ENCODE measurements around the gene WNT2. TPM values are rescaled to one million over a fixed set of nuclear protein-coding genes. Genes with fewer than 3 reads are reported as not detected.
A peak's percentile ranks its signal among the peaks of the same experiment; 100 is the strongest.

Gene WNT2
- under 1 TPM in 2 of 4 donors, not detected in 2; 0.04 to 0.61 TPM for polyA plus RNA-seq
- long read RNA-seq, donor 1, partial matches to known transcripts, result 0 of 1 reads
- long read RNA-seq, donor 1, other reads (novel, unspliced or antisense), result 0 of 1 reads
- long read RNA-seq, donor 2, result 0 reads
- long read RNA-seq, donor 3, result 0 reads
- long read RNA-seq, donor 4, result 0 reads
- long read RNA-seq, donor 5, result 0 reads
- long read RNA-seq, donor 6, result 0 reads
- long read RNA-seq, donor 7, partial matches to known transcripts, result 0 of 1 reads
- long read RNA-seq, donor 7, other reads (novel, unspliced or antisense), result 0 of 1 reads
- long read RNA-seq, donor 8, partial matches to known transcripts, result 0 of 2 reads
- long read RNA-seq, donor 8, other reads (novel, unspliced or antisense), result 0 of 2 reads
- long read RNA-seq, donor 9, result 0 reads
- long read RNA-seq, donor 10, partial matches to known transcripts, result 0 of 1 reads
- long read RNA-seq, donor 10, other reads (novel, unspliced or antisense), result 0 of 1 reads

- no peaks in the 10 kb centered on the region for H3K36me3 ChIP-seq (ENCODE audit: control insufficient read depth in 3 of 3, insufficient read depth in 2 of 3, low read depth in 1 of 3, low read length in 3 of 3)
- peaks cover 0 to 2% of the 10 kb centered on the region in 2 donors for H3K9me3 ChIP-seq (ENCODE audit: control insufficient read depth in 2 of 2, insufficient read depth in 1 of 2, low read depth in 1 of 2, low read length in 1 of 2)
- FAIRE-seq (no peak), DNase-seq (peak in 1 of 2 donors; percentile 35)
- H3K4me1 ChIP-seq (ENCODE audit: control insufficient read depth in 3 of 3, insufficient read depth in 2 of 3, low read depth in 1 of 3, low read length in 2 of 3), result peaks cover 2 to 8% (median 2%) of the 10 kb centered on the region in 3 donors
- peaks cover 11 to 67% (median 30%) of the 10 kb centered on the region in 3 donors for H3K27me3 ChIP-seq (ENCODE audit: control insufficient read depth in 3 of 3, insufficient read depth in 3 of 3, low read length in 3 of 3)
- 1 to 4% (median 2%) methylated on average over 58 to 60 of the region's 60 CpGs for WGBS, 3 donors
- H3K4me3 ChIP-seq (ENCODE audit: low read depth in 1 of 3, low read length in 3 of 3), result peak within 1 kb of the TSS in 2 of 3 donors; percentile 16 to 33
- H3K27ac ChIP-seq (ENCODE audit: low read depth in 1 of 3, low read length in 2 of 3), result no peak within 1 kb of the TSS
Measured at GRCh38 chr7:117322741-117323304, at the start of gene WNT2. TSS of gene WNT2 (minus strand) at chr7:117323058. CDS start at chr7:117322989, 69 bp downstream.

- H3K27ac ChIP-seq (ENCODE audit: low read depth in 1 of 3, low read length in 2 of 3), result no peak overlapping the region
- 92 to 100% (median 95%) methylated on average over 1 of the region's 1 CpG for WGBS, 3 donors
- FAIRE-seq (no peak), DNase-seq (no peak)
- H3K27me3 ChIP-seq (ENCODE audit: control insufficient read depth in 3 of 3, insufficient read depth in 3 of 3, low read length in 3 of 3), result no peaks in the 10 kb centered on the region
- H3K4me3 ChIP-seq (ENCODE audit: low read depth in 1 of 3, low read length in 3 of 3), result no peak overlapping the region
- H3K9me3 ChIP-seq (ENCODE audit: control insufficient read depth in 2 of 2, insufficient read depth in 1 of 2, low read depth in 1 of 2, low read length in 1 of 2), result no peaks in the 10 kb centered on the region
- H3K36me3 ChIP-seq (ENCODE audit: control insufficient read depth in 3 of 3, insufficient read depth in 2 of 3, low read depth in 1 of 3, low read length in 3 of 3), result no peaks in the 10 kb centered on the region
- H3K4me1 ChIP-seq (ENCODE audit: control insufficient read depth in 3 of 3, insufficient read depth in 2 of 3, low read depth in 1 of 3, low read length in 2 of 3), result no peaks in the 10 kb centered on the region
Measured at GRCh38 chr7:117372073-117372472, 49.2 kb upstream of the WNT2 start.

GRCh38 chr7:117364339-117365080 lies 41.7 kb upstream of the WNT2 start:
- FAIRE-seq (no peak), DNase-seq (no peak)
- no peaks in the 10 kb centered on the region for H3K36me3 ChIP-seq (ENCODE audit: control insufficient read depth in 3 of 3, insufficient read depth in 2 of 3, low read depth in 1 of 3, low read length in 3 of 3)
- H3K4me1 ChIP-seq (ENCODE audit: control insufficient read depth in 3 of 3, insufficient read depth in 2 of 3, low read depth in 1 of 3, low read length in 2 of 3), result no peaks in the 10 kb centered on the region
- H3K27me3 ChIP-seq (ENCODE audit: control insufficient read depth in 3 of 3, insufficient read depth in 3 of 3, low read length in 3 of 3), result no peaks in the 10 kb centered on the region
- H3K4me3 ChIP-seq (ENCODE audit: low read depth in 1 of 3, low read length in 3 of 3), result no peak overlapping the region
- H3K27ac ChIP-seq (ENCODE audit: low read depth in 1 of 3, low read length in 2 of 3), result no peak overlapping the region
- H3K9me3 ChIP-seq (ENCODE audit: control insufficient read depth in 2 of 2, insufficient read depth in 1 of 2, low read depth in 1 of 2, low read length in 1 of 2), result no peaks in the 10 kb centered on the region

- no peaks in the 10 kb centered on the region for H3K9me3 ChIP-seq (ENCODE audit: control insufficient read depth in 2 of 2, insufficient read depth in 1 of 2, low read depth in 1 of 2, low read length in 1 of 2)
- no peak overlapping the region for H3K4me3 ChIP-seq (ENCODE audit: low read depth in 1 of 3, low read length in 3 of 3)
- H3K27me3 ChIP-seq (ENCODE audit: control insufficient read depth in 3 of 3, insufficient read depth in 3 of 3, low read length in 3 of 3), result no peaks in the 10 kb centered on the region
- no peaks in the 10 kb centered on the region for H3K4me1 ChIP-seq (ENCODE audit: control insufficient read depth in 3 of 3, insufficient read depth in 2 of 3, low read depth in 1 of 3, low read length in 2 of 3)
- no peaks in the 10 kb centered on the region for H3K36me3 ChIP-seq (ENCODE audit: control insufficient read depth in 3 of 3, insufficient read depth in 2 of 3, low read depth in 1 of 3, low read length in 3 of 3)
- FAIRE-seq, result no peak
- DNase-seq, result no peak
- no peak overlapping the region for H3K27ac ChIP-seq (ENCODE audit: low read depth in 1 of 3, low read length in 2 of 3)
Measured at GRCh38 chr7:117362294-117362888, 39.5 kb upstream of the WNT2 start.

- FAIRE-seq, result no peak
- Histone ChIP-seq H3K4me1 (ENCODE audit: control insufficient read depth in 3 of 3, insufficient read depth in 2 of 3, low read depth in 1 of 3, low read length in 2 of 3) (no peaks in the 10 kb centered on the region), H3K4me3 (ENCODE audit: low read depth in 1 of 3, low read length in 3 of 3) (no peak overlapping the region), H3K9me3 (ENCODE audit: control insufficient read depth in 2 of 2, insufficient read depth in 1 of 2, low read depth in 1 of 2, low read length in 1 of 2) (no peaks in the 10 kb centered on the region), H3K36me3 (ENCODE audit: control insufficient read depth in 3 of 3, insufficient read depth in 2 of 3, low read depth in 1 of 3, low read length in 3 of 3) (no peaks in the 10 kb centered on the region), H3K27ac (ENCODE audit: low read depth in 1 of 3, low read length in 2 of 3) (no peak overlapping the region), H3K27me3 (ENCODE audit: control insufficient read depth in 3 of 3, insufficient read depth in 3 of 3, low read length in 3 of 3) (peaks cover 0 to 3% (median 0%) of the 10 kb centered on the region in 3 donors)
- DNase-seq, result peak in 1 of 2 donors; percentile 13
- WGBS, 3 donors, result 6 to 58% (median 30%) methylated on average over 1 of the region's 1 CpG
Measured at GRCh38 chr7:117350027-117350426, 27.2 kb upstream of the WNT2 start.

GRCh38 chr7:117349570-117349969 lies 26.7 kb upstream of the WNT2 start:
- H3K4me1 ChIP-seq (ENCODE audit: control insufficient read depth in 3 of 3, insufficient read depth in 2 of 3, low read depth in 1 of 3, low read length in 2 of 3), result no peaks in the 10 kb centered on the region
- no peaks in the 10 kb centered on the region for H3K9me3 ChIP-seq (ENCODE audit: control insufficient read depth in 2 of 2, insufficient read depth in 1 of 2, low read depth in 1 of 2, low read length in 1 of 2)
- no peaks in the 10 kb centered on the region for H3K36me3 ChIP-seq (ENCODE audit: control insufficient read depth in 3 of 3, insufficient read depth in 2 of 3, low read depth in 1 of 3, low read length in 3 of 3)
- H3K4me3 ChIP-seq (ENCODE audit: low read depth in 1 of 3, low read length in 3 of 3), result no peak overlapping the region
- 87 to 90% (median 90%) methylated on average over 2 of the region's 2 CpGs for WGBS, 3 donors
- FAIRE-seq (no peak), DNase-seq (no peak)
- peaks cover 0 to 3% (median 0%) of the 10 kb centered on the region in 3 donors for H3K27me3 ChIP-seq (ENCODE audit: control insufficient read depth in 3 of 3, insufficient read depth in 3 of 3, low read length in 3 of 3)
- H3K27ac ChIP-seq (ENCODE audit: low read depth in 1 of 3, low read length in 2 of 3), result no peak overlapping the region

- Histone ChIP-seq H3K27ac (ENCODE audit: low read depth in 1 of 3, low read length in 2 of 3) (no peak overlapping the region), H3K27me3 (ENCODE audit: control insufficient read depth in 3 of 3, insufficient read depth in 3 of 3, low read length in 3 of 3) (peaks cover 0 to 3% (median 0%) of the 10 kb centered on the region in 3 donors), H3K4me3 (ENCODE audit: low read depth in 1 of 3, low read length in 3 of 3) (no peak overlapping the region), H3K4me1 (ENCODE audit: control insufficient read depth in 3 of 3, insufficient read depth in 2 of 3, low read depth in 1 of 3, low read length in 2 of 3) (no peaks in the 10 kb centered on the region), H3K36me3 (ENCODE audit: control insufficient read depth in 3 of 3, insufficient read depth in 2 of 3, low read depth in 1 of 3, low read length in 3 of 3) (no peaks in the 10 kb centered on the region), H3K9me3 (ENCODE audit: control insufficient read depth in 2 of 2, insufficient read depth in 1 of 2, low read depth in 1 of 2, low read length in 1 of 2) (no peaks in the 10 kb centered on the region)
- no peak for DNase-seq
- 84 to 90% (median 84%) methylated on average over 7 of the region's 7 CpGs for WGBS, 3 donors
- FAIRE-seq, result no peak
Measured at GRCh38 chr7:117347962-117348672, 25.3 kb upstream of the WNT2 start.

- Histone ChIP-seq H3K27ac (ENCODE audit: low read depth in 1 of 3, low read length in 2 of 3) (no peak overlapping the region), H3K9me3 (ENCODE audit: control insufficient read depth in 2 of 2, insufficient read depth in 1 of 2, low read depth in 1 of 2, low read length in 1 of 2) (no peaks in the 10 kb centered on the region), H3K4me1 (ENCODE audit: control insufficient read depth in 3 of 3, insufficient read depth in 2 of 3, low read depth in 1 of 3, low read length in 2 of 3) (no peaks in the 10 kb centered on the region), H3K36me3 (ENCODE audit: control insufficient read depth in 3 of 3, insufficient read depth in 2 of 3, low read depth in 1 of 3, low read length in 3 of 3) (no peaks in the 10 kb centered on the region), H3K4me3 (ENCODE audit: low read depth in 1 of 3, low read length in 3 of 3) (no peak overlapping the region), H3K27me3 (ENCODE audit: control insufficient read depth in 3 of 3, insufficient read depth in 3 of 3, low read length in 3 of 3) (peaks cover 0 to 3% (median 0%) of the 10 kb centered on the region in 3 donors)
- no peak for DNase-seq
- no peak for FAIRE-seq
- WGBS, 3 donors, result 81 to 88% (median 86%) methylated on average over 6 of the region's 6 CpGs
Measured at GRCh38 chr7:117347480-117347879, 24.6 kb upstream of the WNT2 start.

All from small intestine (tissue), 16 donors.